Sigmoid colon (tissue), 4 donors: ENCODE results near the gene KCNJ12.
"Not testable (repeated sequence)": the region's sequence is repeated elsewhere in the genome, so short reads cannot be mapped to it uniquely, and the experiment has no call there.

Experiments used
- POLR2AphosphoS5 ChIP-seq, 4 donors: sonication (generic); formaldehyde crosslinking; IDR thresholded peaks; one replicate each; pipeline ENCODE4 v1.6.1; 2017; ENCODE audit warnings: antibody characterized with exemption in 4 of 4
- TF ChIP-seq, protein P1 (sequence below), 4 experiments: fragments of 450-650 bp in 3 of 4; fragments of 200-600 bp in 1 of 4; IDR thresholded peaks; one replicate each; pipeline ENCODE4 v1.5.1; 2016 to 2019; ENCODE audit warnings: antibody characterized with exemption in 4 of 4, mild to moderate bottlenecking in 3 of 4, moderate library complexity in 2 of 4

DNA sequence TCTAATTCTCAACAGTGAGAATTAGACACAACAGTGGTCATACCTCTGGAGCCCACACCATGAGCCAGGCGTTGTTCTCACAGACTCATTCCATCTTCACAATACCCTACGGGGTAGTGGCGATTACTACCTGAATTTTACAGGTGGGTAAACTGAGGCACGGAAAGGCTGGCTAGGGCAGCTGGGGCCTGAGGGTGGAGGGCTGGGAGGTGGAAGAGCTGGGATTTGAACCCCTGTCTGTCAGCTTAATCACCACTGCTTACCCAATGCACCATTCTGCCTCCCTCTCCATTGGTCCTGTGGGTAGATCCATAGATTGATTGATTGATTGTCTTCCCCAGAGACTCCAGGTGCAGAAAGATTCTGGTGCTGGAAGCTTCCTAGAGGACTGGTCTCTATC is 31.4 kb upstream of the KCNJ12 start:
- TF ChIP-seq, protein P1, sequence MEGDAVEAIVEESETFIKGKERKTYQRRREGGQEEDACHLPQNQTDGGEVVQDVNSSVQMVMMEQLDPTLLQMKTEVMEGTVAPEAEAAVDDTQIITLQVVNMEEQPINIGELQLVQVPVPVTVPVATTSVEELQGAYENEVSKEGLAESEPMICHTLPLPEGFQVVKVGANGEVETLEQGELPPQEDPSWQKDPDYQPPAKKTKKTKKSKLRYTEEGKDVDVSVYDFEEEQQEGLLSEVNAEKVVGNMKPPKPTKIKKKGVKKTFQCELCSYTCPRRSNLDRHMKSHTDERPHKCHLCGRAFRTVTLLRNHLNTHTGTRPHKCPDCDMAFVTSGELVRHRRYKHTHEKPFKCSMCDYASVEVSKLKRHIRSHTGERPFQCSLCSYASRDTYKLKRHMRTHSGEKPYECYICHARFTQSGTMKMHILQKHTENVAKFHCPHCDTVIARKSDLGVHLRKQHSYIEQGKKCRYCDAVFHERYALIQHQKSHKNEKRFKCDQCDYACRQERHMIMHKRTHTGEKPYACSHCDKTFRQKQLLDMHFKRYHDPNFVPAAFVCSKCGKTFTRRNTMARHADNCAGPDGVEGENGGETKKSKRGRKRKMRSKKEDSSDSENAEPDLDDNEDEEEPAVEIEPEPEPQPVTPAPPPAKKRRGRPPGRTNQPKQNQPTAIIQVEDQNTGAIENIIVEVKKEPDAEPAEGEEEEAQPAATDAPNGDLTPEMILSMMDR (IDR thresholded peaks at IDR 0.05): not testable (repeated sequence)
- TF ChIP-seq POLR2AphosphoS5 (IDR thresholded peaks at IDR 0.05): not testable (repeated sequence)
